GOT3 (cell line): ENCODE data around the gene HUNK.
"Not testable (repeated sequence)": the region's sequence is repeated elsewhere in the genome, so short reads cannot be mapped to it uniquely, and the experiment has no call there.

Source experiments
- DNase-seq: peaks from one replicate; lab custom pipeline; 2025; ENCODE audit warnings: mixed read lengths; lab: John Stamatoyannopoulos, UW

HUNK gene

DNA sequence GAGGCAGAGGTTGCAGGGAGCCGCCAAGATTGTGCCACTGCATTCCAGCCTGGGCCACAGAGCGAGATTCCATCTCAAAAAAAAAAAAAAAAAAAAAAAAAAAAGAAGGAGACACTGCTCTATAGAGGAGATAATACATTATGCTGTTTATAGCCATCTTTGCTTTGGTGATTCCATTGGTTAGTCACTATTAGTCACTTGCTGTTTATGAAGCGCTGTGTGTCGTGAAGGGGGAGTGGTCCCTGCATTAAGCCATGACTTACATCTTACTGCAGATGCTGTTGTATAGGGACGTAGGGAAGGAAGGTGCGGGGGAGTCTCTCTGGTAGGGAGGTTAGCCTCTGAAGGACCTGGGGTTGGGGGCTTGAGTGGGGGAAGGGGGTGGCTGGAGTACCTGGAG is 48.3 kb downstream of the HUNK start:
- DNase-seq, result no peak

DNA sequence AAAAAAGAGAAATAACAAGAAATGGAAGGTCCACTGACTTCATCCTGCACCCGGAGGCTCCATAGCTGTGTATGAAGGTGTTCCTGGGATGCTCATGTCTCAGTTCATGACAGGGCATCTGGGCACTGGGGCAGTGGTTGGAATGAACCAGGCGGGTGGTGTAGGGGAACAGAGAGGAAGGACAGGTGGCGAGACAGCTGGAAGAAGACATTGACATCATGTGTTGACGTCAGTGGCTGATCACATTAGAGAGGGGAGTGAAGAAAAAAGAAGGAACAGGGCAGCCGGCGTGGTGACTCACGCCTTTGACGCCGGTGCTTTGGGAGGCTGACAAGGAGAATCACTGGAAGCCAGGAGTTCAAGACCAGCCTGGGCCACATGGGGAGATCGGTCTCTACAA is 50.1 kb downstream of the HUNK start:
- no peak for DNase-seq

DNA sequence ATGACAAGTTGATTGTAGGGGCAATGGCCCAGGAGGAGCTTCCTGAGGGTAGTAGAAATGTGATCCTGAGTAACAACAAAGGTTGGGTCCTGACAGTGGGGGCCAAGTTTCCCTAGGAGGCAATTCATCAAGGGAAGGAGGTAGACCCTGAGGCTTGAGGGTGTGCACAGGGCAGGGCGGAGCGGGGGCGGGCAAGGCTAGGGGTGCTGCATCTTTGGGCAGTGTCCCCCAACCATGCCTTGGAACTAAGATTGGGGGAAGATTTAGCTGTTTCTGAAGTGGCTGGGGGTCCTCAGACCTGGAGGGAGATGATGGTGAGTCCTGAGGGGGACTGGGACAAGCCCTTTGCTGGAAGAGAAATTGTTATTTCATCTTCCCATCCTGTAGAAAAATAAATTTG is 50.9 kb downstream of the HUNK start:
- DNase-seq, result no peak

DNA sequence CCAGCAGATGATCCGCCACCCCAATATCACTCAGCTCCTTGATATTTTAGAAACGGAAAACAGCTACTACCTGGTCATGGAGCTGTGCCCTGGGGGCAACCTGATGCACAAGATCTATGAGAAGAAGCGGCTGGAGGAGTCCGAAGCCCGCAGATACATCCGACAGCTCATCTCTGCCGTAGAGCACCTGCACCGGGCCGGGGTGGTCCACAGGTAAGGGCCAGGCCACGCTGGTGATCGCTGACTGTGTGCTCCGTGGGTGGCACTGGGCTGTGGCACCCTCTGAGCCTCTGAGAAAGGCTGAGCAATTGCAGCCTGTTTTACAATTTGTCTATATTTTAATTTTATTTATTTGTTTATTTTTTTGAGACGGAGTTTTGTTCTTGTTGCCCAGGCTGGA is 51.7 kb downstream of the HUNK start:
- DNase-seq, result no peak

DNA sequence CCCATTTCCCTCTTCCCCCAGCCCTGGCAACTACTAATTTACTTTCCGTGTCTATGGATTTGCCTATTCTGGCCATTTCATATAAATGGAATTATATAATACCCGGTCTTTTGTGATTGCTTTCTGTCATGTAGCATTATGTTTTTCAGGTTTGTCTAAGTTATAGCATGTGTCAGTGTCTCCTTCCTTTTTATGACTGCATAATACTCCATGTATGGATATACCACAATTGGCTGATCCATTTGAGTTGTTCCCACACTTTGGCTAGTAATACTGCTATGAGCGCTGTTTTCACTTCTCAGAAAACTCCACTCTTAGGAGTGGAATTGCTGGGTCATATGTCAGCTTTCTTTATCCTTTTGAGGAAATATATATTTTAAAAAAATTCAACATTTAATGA is 53.7 kb downstream of the HUNK start:
- DNase-seq, result no peak

DNA sequence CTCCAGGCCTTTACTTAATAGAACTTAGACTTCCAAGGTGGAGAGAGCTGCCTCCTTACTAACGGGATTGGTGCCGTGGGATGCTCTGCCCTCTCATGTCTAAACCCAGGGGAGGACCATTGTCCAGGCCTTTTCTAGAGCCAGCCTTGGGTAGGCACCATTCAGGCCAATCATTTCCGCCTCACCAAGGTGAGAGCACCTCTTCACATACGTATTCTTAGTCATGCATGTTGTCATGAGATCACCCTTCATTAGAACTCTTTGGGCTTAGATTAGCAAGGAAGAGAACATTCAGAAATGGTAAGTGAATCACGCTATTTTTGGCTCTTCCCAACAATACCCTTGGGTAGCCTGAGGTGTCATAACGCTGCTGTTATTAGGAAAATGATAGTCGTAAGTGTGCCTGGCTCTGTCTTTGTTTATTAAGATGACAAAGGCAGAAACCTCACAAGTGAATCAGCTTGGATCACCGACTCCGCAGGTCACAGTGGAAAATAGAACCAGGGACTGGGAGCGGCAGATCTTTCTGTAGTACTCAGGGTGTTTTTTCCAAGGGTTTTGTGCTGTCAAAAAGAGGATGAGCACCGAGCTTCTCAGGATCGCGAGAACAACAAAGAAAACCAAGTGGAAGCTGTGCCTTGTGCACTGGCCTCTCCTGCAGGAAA is 55.0 kb downstream of the HUNK start:
- DNase-seq, result no peak

DNA sequence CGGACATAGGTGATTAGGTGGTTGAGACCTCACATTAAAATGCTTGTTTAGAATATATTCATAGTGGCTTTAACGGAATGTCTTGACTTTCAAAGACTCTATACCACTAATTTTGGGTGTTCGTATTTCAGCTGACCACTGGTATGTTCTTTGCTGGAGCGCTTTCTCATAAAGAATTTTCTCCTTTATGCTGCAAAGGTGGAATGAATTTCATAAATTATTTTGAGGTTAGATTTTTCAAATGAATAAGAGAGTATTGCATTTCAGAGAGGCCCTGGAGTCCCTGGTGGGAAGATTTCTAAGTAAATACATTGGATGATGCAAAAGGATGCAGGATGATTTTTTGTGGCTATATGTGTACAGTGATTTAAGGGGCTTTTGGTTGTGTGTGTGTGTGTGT is 55.8 kb downstream of the HUNK start:
- no peak for DNase-seq

DNA sequence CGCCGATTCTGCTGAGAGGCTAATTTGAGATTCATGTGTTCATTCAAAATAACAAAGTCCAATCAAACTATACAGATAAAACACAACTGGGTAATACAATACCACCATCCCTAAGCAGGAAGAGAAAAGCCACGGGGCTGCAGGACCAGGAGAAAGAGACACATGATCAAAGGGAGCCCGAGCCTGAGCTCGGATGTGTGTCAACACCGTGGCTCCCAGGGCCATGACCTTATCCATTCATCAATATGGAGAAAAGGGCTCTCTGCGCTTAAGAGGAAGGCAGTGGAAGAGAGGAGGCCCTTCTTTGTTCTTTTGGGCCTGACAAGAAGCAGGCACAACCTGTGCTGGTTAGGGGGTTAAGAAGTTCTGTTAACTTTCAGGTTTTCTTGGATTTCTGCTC is 56.7 kb downstream of the HUNK start:
- DNase-seq, result no peak

DNA sequence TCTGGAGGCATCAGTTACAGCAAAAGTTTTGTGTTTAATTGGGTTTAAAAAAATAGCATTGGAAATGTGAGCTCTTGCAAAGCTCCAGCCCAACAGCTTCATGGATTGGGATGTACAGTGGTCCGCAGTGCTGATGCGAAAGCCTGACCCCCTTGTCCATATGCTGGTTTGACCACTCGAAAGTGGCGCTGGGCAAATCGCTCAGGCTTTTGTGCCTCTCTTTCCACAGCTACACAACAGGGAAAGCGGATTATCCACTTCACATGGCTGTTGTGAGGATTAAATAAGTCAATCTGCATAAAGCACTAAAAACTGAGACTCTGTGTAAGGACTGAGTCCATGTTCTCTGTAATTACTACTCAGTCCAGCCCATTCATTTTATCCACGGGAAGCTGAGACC is 57.2 kb downstream of the HUNK start:
- DNase-seq, result no peak

DNA sequence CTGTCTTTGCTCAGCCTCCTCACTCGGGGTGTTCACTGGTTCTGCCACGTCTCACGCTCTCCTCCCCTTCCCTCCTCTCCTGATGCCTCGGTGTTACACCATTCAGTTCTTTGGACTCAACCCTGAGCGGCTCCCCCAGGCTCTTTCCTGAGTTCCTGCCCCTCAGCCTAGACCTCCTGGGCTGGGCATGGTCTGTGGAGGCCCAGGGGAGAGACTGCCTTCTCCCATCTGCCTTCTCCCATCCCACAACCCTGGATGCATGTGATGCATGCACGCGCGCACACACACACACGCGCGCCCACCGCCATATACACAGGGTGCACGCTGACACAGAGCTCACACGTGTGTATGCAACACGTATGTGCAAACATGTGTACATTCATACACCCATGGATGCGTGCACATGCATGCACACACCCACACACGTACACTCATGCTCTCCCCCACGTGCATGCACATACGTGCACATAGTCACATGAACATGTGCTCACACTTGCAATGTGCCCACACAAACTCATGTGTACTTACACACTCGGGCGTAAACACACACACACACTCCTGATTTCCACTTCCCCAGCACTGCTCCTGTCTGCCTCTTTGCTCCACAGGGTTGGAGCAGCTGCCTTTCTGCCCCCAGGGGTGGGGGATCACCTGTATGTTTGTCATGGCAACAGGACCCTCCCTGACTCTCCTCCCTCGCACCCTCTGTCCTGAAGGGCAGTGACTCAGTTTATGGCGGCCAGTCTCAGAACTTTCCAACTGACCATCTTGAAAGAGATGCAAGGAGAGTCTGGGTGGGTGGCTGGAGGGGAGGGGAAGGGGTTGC is 59.0 kb downstream of the HUNK start:
- no peak for DNase-seq

DNA sequence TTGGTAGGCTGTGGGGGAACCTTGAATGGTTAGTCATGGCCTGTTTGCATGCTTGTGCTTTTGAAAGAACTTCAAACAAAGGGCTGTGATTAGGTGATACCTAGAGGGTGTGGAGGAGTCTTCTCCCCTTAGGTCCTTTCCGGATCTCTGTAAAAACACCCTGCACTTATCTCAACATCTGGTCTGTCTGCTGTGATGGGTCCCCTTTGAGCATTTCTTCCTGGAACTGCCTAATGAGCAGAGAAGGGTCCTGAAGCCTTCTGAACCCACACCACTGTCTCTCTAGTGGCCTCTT is 59.6 kb downstream of the HUNK start:
- no peak for DNase-seq

DNA sequence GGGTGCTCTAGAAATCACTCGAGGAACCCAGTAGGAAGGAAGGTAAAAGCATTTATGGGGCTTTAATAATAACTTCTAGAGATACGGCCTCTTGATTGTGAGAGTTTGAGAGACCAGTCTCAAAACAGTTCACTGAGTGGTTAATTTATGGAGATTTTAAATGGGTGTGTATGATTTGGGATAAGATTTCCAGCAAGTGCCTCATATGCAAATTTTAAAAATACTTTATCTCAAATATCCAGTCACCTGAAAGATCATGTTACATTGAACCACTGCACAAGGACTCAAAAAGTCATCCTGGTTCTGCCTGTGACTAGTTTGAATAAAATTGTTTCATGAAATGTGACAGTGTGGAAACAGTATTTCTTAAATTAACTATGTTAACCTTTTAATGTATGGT is 64.5 kb downstream of the HUNK start:
- no peak for DNase-seq

DNA sequence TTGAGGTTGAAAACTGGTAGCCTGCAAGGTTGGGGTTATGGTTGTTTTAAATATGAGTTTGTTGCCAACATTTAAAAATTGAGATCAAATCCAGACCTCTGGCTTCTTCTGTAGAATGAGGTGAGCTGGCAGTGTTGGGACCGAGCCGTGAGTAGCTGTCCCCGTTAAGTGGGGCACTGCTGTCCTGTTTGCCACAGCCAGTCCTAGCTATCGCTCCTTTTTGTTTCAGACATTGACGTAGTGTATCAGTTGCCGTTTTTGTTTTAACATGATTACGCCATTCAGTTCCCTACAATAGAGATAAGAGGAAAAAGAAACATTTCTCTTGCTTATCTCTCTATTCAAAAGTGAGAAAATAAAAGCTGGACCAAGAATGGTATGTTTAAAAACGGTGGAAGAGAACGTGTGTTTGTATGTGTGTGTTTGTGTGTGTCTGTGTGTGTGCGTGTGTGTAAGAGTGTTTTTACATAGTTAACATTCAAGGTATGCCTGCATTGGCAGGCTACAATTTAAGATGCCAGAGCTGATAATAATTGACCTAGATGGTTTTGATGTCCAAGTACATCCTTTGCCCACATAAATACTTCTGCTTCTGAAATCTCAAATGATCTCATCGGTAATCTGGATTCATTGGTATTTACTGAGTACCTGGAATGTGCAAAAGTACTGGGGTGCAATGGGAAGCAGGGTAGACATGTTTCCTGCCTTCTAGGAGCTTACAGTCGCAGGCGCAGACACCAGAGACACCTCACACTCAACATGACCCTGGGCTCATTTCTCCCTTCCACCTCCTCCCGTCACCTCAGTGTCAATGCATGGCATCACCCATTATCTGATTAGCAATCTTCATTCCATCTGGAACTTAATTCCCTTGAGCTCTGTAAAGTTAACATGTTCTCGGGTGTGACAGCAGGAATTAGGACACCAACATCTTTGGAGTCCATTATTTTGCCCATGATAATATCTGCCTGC is 65.8 kb downstream of the HUNK start:
- DNase-seq, result no peak

DNA sequence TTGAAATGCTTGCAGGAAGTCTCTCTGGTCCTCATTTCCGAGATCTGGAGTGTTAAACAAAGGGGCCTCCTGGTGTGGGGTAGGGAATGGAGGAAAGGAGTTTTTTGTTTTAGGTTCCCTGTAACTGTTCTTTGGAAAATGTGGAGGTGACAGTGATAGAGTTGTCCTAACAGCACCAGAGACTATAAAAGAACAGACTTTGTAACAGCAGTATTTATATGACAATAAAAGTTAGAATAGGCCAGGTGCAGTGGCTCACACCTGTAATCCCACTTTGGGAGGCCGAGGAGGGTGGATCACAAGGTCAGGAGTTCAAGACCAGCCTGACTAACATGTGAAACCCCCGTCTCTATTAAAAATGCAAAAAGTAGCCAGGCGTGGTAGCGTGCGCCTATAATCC is 68.9 kb downstream of the HUNK start:
- no peak for DNase-seq

DNA sequence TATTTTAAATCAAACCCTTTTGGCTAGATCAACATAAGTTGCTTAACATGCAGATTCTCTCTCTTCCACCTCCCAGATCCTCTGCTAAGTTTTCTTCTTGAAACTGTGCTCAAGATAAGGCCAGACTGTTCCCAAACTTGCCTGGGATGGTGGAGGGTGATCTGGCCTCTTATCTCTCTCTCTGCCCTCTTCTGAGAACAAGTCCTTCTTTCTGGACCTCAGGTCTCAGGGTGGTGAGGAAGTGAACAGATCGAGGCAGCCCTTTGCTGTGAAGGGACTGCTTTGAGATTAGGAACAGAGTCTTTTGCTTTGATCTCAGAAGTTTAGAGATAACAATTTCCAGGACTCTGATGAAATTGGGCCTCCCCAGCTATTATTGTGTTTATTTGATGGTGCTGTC is 70.7 kb downstream of the HUNK start:
- DNase-seq, result no peak

DNA sequence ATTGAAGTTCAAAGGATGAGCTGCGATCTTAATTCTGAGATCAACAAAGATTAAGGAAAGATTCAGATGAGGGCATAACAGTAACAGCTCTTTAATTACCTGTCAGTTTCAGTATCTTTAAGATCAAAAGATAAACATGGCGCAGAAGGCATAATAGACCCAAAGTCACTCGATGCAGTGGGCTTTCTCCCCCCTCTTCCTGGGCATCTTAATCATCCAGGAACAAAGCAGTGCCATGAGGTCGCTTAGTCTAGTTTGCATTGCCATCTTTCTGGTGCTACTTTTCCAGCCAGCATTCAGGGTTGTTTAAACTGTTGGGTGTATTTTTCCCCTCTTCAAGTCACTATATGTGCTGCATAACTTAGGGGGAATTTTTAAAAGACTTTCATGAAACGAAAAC is 72.3 kb downstream of the HUNK start:
- DNase-seq, result no peak

DNA sequence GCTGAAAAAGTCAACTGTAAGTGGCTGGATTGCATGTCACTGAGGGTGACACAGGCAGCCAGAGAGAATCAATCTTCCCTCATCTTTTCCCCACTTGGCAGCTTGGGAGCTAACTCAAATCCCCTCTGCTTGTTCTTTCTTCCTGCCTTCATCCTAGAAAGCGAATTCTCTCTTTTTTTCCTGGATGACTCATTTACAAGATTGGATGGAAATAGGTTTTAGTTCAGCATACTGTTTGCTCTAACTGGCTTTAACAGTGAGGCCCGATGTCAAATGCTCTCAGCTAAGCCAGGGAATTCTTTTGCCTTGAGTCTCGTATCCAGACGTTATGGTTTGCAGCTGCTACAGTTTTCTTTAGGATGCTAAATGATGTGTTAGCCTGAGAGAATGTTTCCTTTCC is 72.7 kb downstream of the HUNK start:
- DNase-seq, result no peak

DNA sequence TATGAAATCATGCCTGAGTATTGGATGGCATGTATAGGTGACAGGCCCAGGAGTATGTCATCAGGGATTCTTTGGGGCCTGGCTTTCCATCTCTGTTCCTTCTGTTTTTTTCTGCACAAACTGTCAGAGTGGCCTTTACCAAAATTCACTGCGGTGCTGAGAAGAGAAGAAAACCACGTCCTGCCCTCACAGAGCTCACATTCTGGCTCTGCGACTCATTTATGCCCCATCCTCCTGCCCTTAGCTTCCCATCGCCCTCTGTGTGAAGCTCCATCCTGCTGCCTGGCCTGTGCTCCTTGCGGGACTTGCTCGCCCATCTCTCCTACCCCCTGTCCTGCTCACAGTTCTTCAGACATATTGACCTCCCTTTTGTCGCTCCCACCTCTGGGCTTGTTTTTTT is 73.4 kb downstream of the HUNK start:
- DNase-seq, result no peak

DNA sequence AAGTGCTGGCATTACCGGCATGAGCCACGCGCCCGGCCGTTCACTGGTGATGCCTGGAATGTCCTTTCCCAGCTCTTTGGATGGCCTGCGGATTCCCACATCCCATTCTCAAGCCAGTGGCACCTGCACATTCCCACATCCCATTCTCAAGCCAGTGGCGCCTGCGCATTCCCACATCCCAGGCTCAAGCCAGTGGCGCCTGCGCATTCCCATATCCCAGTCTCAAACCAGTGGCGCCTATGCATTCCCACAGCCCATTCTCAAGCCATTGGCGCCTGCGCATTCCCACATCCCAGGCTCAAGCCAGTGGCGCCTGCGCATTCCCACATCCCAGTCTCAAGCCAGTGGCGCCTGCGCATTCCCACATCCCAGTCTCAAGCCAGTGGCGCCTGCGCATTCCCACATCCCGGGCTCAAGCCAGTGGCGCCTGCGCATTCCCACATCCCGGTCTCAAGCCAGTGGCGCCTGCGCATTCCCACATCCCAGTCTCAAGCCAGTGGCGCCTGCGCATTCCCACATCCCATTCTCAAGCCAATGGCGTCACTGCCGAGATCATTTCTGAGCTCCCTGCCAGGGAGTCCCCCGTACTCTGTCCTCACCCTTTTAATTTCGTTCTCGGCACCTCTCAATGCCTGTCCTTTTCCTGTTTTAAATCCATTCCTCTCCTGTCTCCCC is 74.2 kb downstream of the HUNK start:
- not testable (repeated sequence) for DNase-seq

DNA sequence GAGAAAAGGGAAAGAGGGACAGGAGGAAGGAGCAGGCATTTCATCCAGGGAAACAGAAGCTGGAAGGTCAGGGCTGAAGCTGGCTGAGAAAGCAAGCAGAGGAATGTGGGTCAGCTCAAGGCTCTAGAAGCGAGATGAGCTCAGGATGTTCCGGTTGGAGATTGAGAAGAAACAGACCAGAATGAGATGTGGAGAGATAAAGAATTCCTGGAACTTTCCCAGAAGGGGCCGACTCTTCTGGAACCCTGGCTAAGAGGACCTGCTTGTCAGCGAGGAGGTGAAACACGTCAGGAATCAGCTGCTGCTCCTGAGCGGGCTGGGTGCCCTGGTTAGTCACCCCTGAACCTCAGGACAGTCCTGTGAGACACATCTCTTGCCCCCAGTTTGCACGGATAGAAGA is 75.9 kb downstream of the HUNK start:
- DNase-seq, result no peak

DNA sequence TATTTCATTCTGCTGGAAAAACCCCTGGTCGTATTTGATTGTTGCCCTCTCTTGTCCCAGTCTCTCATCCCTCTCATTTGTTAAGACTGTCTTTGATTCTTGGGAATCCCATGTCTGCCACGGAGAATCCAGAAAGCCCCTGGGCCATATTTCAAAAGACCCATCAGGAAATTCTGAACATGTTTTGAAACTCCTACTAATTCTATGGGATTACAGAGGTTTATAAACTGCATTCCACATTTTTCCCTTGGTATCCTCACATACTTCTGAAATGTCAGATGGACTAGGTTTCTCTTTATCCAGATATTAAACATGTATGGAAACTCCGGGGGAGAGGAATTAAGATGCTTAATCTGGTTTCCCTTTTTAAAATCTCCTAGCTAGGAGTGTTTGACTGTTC is 80.0 kb downstream of the HUNK start:
- no peak for DNase-seq

DNA sequence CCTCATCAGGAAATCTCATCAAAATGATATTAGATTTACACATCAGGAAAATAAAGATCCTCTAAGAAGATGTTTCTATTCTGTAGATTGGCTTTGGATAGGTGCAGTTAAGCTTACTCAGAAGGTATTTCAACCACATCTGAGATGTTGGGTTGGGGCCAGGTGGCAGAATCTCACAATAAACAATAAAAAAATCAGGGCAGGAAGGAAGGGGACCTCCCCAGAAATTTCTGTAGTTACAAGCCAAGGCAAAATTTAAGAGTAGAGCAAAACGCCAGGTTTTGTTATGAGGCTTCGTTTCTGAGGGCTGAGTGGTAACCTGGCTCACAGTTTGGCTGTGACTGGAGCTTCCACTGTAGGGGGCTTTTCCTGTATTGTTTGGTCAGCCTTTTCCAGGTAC is 84.8 kb downstream of the HUNK start:
- no peak for DNase-seq
